Measurements from ENCODE around the gene ISYNA1. TPM values are rescaled to one million over a fixed set of nuclear protein-coding genes. Genes with fewer than 3 reads are reported as not detected.

The ISYNA1 gene
- total RNA-seq, 1 donor from 2014 or later = 6.3 TPM

DNA sequence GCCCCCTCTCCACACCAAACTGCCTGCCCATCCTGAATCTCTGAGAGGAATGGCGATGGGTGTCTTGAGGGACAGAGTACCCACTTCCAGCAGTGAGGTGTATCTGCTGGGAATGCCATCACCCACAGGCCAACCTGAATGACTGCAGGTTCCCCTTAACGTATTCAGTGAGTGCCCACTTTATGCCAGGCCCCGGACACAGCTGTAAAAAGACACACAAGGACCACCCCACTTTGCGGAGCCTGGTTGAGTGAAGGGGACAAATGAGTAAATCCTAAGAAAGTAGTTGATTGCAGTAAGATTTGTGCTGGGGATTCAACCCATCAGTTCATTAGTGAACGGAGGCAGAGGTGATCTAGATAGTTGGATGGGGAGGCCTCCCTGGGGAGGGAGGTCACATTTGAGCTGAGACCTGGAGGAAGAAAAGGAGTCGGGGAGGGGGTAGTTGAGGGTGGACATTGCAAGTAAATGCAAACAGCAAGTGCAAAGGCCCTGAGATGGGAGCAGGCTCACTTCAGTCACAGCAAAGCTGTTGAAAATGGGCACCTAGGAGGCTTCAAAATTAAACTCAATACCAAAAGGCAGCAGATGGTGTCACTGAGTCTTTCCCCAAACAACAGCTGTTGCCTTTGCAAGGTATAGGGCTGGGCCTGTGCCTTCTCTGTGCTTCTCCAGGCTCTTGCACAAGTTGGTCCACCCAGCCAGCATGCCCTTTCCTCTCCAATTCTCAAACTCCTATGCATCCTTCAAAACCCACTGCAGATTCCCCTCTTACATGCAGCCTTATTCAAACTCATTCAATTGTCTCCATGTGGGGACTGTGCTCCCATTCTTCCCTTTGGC, 47.6 kb downstream of the ISYNA1 start:
- ATAC-seq (ENCODE audit: low read depth) = no peak
- POLR2A ChIA-PET = interaction anchor here (0.6 to 2.4 kb wide), 5 partner anchors 10 to 216 kb away, joined by 3 to 12 read pairs (median 6); partner anchors contain the start of gene SSBP4
- Mint-ChIP-seq H3K4me1 (peaks cover 61% of the 10 kb centered on the region), H3K4me3 (no peak overlapping the region), H3K36me3 (ENCODE audit: low read depth) (peaks cover 11% of the 10 kb centered on the region), H3K9me3 (no peaks in the 10 kb centered on the region), H3K27me3 (peaks cover under 1% of the 10 kb centered on the region), H3K27ac (no peak overlapping the region)
- TF ChIP-seq, protein P1, sequence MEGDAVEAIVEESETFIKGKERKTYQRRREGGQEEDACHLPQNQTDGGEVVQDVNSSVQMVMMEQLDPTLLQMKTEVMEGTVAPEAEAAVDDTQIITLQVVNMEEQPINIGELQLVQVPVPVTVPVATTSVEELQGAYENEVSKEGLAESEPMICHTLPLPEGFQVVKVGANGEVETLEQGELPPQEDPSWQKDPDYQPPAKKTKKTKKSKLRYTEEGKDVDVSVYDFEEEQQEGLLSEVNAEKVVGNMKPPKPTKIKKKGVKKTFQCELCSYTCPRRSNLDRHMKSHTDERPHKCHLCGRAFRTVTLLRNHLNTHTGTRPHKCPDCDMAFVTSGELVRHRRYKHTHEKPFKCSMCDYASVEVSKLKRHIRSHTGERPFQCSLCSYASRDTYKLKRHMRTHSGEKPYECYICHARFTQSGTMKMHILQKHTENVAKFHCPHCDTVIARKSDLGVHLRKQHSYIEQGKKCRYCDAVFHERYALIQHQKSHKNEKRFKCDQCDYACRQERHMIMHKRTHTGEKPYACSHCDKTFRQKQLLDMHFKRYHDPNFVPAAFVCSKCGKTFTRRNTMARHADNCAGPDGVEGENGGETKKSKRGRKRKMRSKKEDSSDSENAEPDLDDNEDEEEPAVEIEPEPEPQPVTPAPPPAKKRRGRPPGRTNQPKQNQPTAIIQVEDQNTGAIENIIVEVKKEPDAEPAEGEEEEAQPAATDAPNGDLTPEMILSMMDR (IDR thresholded peaks at IDR 0.05) = no peak
- no peak for DNase-seq
- intact Hi-C loops (cut with micrococcal nuclease) = no loop called here
- CTCF ChIA-PET = interaction anchor here (0.8 to 4.6 kb wide), 8 partner anchors 9 to 111 kb away, joined by 3 to 67 read pairs (median 8); partner anchors contain the start of genes JUND and SSBP4

DNA sequence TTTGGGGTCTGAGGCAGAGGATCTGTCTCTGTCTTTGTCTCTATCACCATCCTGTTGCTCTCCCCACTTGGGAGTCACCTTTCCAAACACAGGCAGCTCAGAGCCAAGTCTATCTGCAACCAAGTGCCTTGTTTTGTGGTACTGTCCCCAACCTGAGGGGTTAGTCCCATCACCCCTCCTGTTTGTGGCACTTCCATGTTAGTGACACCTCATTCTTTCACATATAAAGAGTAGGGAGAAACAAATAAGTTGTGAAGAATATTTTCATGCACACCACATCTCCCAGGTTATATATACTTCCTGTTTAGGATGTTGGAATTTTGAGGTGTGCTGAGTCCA, 48.2 kb downstream of the ISYNA1 start:
- Mint-ChIP-seq H3K4me3 (no peak overlapping the region), H3K36me3 (ENCODE audit: low read depth) (peaks cover 11% of the 10 kb centered on the region), H3K27me3 (peaks cover 1% of the 10 kb centered on the region), H3K9me3 (no peaks in the 10 kb centered on the region), H3K4me1 (peaks cover 59% of the 10 kb centered on the region), H3K27ac (no peak overlapping the region)
- ChIA-PET CTCF (interaction anchor here (0.8 to 4.6 kb wide), 8 partner anchors 10 to 110 kb away, joined by 3 to 67 read pairs (median 10); partner anchors contain the start of genes JUND and SSBP4), POLR2A (interaction anchor here (0.6 to 2.4 kb wide), 4 partner anchors 11 to 216 kb away, joined by 3 to 12 read pairs (median 8); partner anchors contain the start of genes LSM4 and SSBP4)
- intact Hi-C loops (cut with micrococcal nuclease) = loop anchor here (2.0 to 5.0 kb wide), 2 partner anchors 17 to 37 kb away; no protein-coding TSS in a partner anchor
- DNase-seq (no peak), ATAC-seq (ENCODE audit: low read depth) (no peak)
- TF ChIP-seq, protein P1 (IDR thresholded peaks at IDR 0.05) = no peak

DNA sequence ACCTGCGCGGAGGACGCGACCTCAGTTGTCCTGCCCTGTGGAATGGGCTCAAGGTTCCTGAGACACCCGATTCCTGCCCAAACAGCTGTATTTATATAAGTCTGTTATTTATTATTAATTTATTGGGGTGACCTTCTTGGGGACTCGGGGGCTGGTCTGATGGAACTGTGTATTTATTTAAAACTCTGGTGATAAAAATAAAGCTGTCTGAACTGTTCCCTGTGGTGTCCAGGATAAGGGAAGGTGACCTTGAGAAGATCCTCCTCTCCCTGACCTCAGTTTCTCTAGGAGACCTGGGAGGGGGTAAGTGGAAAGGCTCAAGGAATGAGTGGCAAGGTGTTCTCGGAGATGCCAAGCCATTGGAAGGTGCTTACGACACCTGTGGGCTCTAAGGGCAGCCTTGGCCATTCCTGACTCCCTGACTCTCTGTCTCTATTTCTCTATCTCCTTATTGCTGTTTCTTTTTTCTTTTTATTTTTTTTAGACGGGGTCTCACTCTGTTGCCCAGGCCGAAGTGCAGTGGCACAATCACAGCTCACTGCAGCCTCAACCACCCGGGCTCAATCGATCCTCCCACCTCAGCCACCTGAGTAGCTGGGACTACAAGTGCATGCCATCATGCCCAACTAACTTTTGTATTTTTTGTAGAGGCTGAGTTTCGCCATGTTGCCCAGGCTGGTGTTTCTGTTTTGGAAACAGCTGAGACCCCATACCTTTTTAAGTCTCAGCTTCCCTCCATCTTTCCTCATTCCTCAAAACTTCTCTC, 48.8 kb downstream of the ISYNA1 start:
- ATAC-seq (ENCODE audit: low read depth) (no peak), DNase-seq (no peak)
- ChIA-PET CTCF (interaction anchor here (0.8 to 4.6 kb wide), 17 partner anchors 7 to 218 kb away, joined by 3 to 67 read pairs (median 6); partner anchors contain the start of genes JUND, LRRC25 and SSBP4), POLR2A (interaction anchor here (0.6 to 2.4 kb wide), 14 partner anchors 8 to 985 kb away, joined by 3 to 24 read pairs (median 4); partner anchors contain the start of genes JUND, LRRC25, LSM4 and SSBP4)
- no peak overlapping the region for H3K27ac Mint-ChIP-seq
- peaks cover 53% of the 10 kb centered on the region for H3K4me1 Mint-ChIP-seq
- TF ChIP-seq, protein P1 (IDR thresholded peaks at IDR 0.05) = no peak
- no peaks in the 10 kb centered on the region for H3K9me3 Mint-ChIP-seq
- H3K4me3 Mint-ChIP-seq = peak overlapping the region; percentile 7
- intact Hi-C loops (cut with micrococcal nuclease) = loop anchor here (1.0 to 5.0 kb wide), 5 partner anchors 8 to 37 kb away; partner anchors contain the start of gene LRRC25
- peaks cover 5% of the 10 kb centered on the region for H3K27me3 Mint-ChIP-seq
- H3K36me3 Mint-ChIP-seq (ENCODE audit: low read depth) = peaks cover 11% of the 10 kb centered on the region

DNA sequence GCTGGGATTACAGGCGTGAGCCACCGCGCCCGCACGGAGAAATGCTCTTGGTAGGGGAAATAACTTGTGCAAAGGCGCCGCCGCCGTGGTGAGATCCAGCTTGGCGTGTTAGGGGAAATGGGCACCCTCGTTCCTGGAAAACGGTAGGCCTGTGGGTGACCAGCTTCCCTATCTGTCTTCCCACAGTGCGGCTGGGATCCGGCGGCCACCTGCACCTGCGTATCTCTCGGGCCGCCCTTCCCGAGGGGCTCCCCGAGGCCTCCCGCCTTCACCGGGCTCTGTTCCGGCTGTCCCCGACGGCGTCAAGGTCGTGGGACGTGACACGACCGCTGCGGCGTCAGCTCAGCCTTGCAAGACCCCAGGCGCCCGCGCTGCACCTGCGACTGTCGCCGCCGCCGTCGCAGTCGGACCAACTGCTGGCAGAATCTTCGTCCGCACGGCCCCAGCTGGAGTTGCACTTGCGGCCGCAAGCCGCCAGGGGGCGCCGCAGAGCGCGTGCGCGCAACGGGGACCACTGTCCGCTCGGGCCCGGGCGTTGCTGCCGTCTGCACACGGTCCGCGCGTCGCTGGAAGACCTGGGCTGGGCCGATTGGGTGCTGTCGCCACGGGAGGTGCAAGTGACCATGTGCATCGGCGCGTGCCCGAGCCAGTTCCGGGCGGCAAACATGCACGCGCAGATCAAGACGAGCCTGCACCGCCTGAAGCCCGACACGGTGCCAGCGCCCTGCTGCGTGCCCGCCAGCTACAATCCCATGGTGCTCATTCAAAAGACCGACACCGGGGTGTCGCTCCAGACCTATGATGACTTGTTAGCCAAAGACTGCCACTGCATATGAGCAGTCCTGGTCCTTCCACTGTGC, 49.6 kb downstream of the ISYNA1 start:
- intact Hi-C loops (cut with micrococcal nuclease) = loop anchor here (1.0 to 5.0 kb wide), 5 partner anchors 9 to 36 kb away; partner anchors contain the start of gene LRRC25
- peaks cover 11% of the 10 kb centered on the region for H3K36me3 Mint-ChIP-seq (ENCODE audit: low read depth)
- ChIA-PET CTCF (interaction anchor here (0.7 to 4.6 kb wide), 19 partner anchors 8 to 218 kb away, joined by 3 to 67 read pairs (median 6); partner anchors contain the start of genes JUND, LRRC25, RAB3A and SSBP4), POLR2A (interaction anchor here (0.6 to 2.4 kb wide), 14 partner anchors 8 to 297 kb away, joined by 3 to 24 read pairs (median 4); partner anchors contain the start of genes JUND, LRRC25, LSM4 and SSBP4)
- H3K27ac Mint-ChIP-seq = no peak overlapping the region
- H3K9me3 Mint-ChIP-seq = no peaks in the 10 kb centered on the region
- peak; percentile 82 for ATAC-seq (ENCODE audit: low read depth)
- H3K27me3 Mint-ChIP-seq = peaks cover 6% of the 10 kb centered on the region
- peak overlapping the region; percentile 76 for H3K4me3 Mint-ChIP-seq
- peak; percentile 87 for DNase-seq
- H3K4me1 Mint-ChIP-seq = peaks cover 45% of the 10 kb centered on the region
- TF ChIP-seq, protein P1 (IDR thresholded peaks at IDR 0.05) = peak; percentile 92

Measured in activated B cell treated with CpG ODN at 0.5 μM for 24 hours (primary cell).